Glutamatergic neuron (in vitro differentiated cells): ENCODE measurements around the gene LRRK1. TPM values are rescaled to one million over a fixed set of nuclear protein-coding genes. Genes with fewer than 3 reads are reported as not detected.

Experiments used
- DNase-seq: peaks from one replicate; pipeline ENCODE4 v3.0.0; 2022
- H3K27ac Mint-ChIP-seq: one replicate; pipeline ENCODE4 v1.8.0; 2020; ENCODE audit warnings: mild to moderate bottlenecking, mixed read lengths, inconsistent platforms; ENCODE audit not compliant: unreplicated experiment
- H3K27me3 Mint-ChIP-seq: one replicate; pipeline ENCODE4 v1.8.0; 2020; ENCODE audit warnings: mild to moderate bottlenecking, moderate library complexity, mixed read lengths, inconsistent platforms; ENCODE audit not compliant: unreplicated experiment
- H3K36me3 Mint-ChIP-seq: one replicate; pipeline ENCODE4 v1.8.0; 2020; ENCODE audit warnings: mild to moderate bottlenecking, mixed read lengths, inconsistent platforms; ENCODE audit not compliant: unreplicated experiment
- H3K4me1 Mint-ChIP-seq: one replicate; pipeline ENCODE4 v1.8.0; 2020; ENCODE audit warnings: mild to moderate bottlenecking, low read depth, mixed read lengths, inconsistent platforms; ENCODE audit not compliant: unreplicated experiment
- H3K4me3 Mint-ChIP-seq: one replicate; pipeline ENCODE4 v1.8.0; 2020; ENCODE audit warnings: mild to moderate bottlenecking, mixed read lengths, inconsistent platforms; ENCODE audit not compliant: unreplicated experiment
- H3K9me3 Mint-ChIP-seq: one replicate; pipeline ENCODE4 v1.8.0; 2020; ENCODE audit warnings: mild to moderate bottlenecking, moderate library complexity, mixed read lengths, inconsistent platforms; ENCODE audit not compliant: unreplicated experiment
- CTCF ChIP-seq: fragments of 200-600 bp; sonication (generic); IDR thresholded peaks from one replicate; pipeline ENCODE4 v1.5.0; 2021; ENCODE audit not compliant: partially characterized antibody, unreplicated experiment
- total RNA-seq: library from RNA; stranded (reverse); fragmentation: NEBNext Ultra II Directional; extraction: Animal tissue kit (Norgen Biotek cat#: 25700); gene quantifications from one replicate; pipeline ENCODE4 v1.2.1, GENCODE V29; 2021; ENCODE audit not compliant: unreplicated experiment

The LRRK1 gene
- total RNA-seq, 1 donor from 2014 or later = 1.5 TPM

GRCh38 chr15:100980410-100981046 is 61.4 kb downstream of the LRRK1 start:
- Mint-ChIP-seq H3K27ac (no peak overlapping the region), H3K4me3 (no peak overlapping the region), H3K9me3 (peaks cover 5% of the 10 kb centered on the region), H3K36me3 (no peaks in the 10 kb centered on the region), H3K4me1 (peaks cover 18% of the 10 kb centered on the region), H3K27me3 (peaks cover 6% of the 10 kb centered on the region)
- TF ChIP-seq CTCF = no peak
- no peak for DNase-seq

- Mint-ChIP-seq H3K9me3 (peaks cover 5% of the 10 kb centered on the region), H3K27ac (peak overlapping the region; percentile 6), H3K36me3 (no peaks in the 10 kb centered on the region), H3K27me3 (peaks cover 5% of the 10 kb centered on the region), H3K4me3 (no peak overlapping the region), H3K4me1 (peaks cover 18% of the 10 kb centered on the region)
- DNase-seq = peak; percentile 36
- no peak for TF ChIP-seq CTCF
Observed at GRCh38 chr15:100981086-100981485, 61.9 kb downstream of the LRRK1 start.

- Mint-ChIP-seq H3K27me3 (peaks cover 5% of the 10 kb centered on the region), H3K27ac (no peak overlapping the region), H3K9me3 (peaks cover 3% of the 10 kb centered on the region), H3K36me3 (no peaks in the 10 kb centered on the region), H3K4me1 (peaks cover 17% of the 10 kb centered on the region), H3K4me3 (no peak overlapping the region)
- DNase-seq = no peak
- TF ChIP-seq CTCF = no peak
Observed at GRCh38 chr15:100983221-100983620, 64.1 kb downstream of the LRRK1 start.

GRCh38 chr15:100985401-100985800 is 66.2 kb downstream of the LRRK1 start:
- H3K4me1 Mint-ChIP-seq = peaks cover 17% of the 10 kb centered on the region
- H3K36me3 Mint-ChIP-seq = no peaks in the 10 kb centered on the region
- H3K27ac Mint-ChIP-seq = no peak overlapping the region
- H3K27me3 Mint-ChIP-seq = peaks cover 3% of the 10 kb centered on the region
- peaks cover 3% of the 10 kb centered on the region for H3K9me3 Mint-ChIP-seq
- no peak for DNase-seq
- H3K4me3 Mint-ChIP-seq = no peak overlapping the region
- no peak for TF ChIP-seq CTCF

- peaks cover 3% of the 10 kb centered on the region for H3K27me3 Mint-ChIP-seq
- no peaks in the 10 kb centered on the region for H3K36me3 Mint-ChIP-seq
- no peak for DNase-seq
- H3K4me3 Mint-ChIP-seq = no peak overlapping the region
- no peak for TF ChIP-seq CTCF
- H3K9me3 Mint-ChIP-seq = peaks cover 3% of the 10 kb centered on the region
- peaks cover 11% of the 10 kb centered on the region for H3K4me1 Mint-ChIP-seq
- no peak overlapping the region for H3K27ac Mint-ChIP-seq
Observed at GRCh38 chr15:100986158-100986896, 67.2 kb downstream of the LRRK1 start.
